GM21381 (cell line): ENCODE data around the gene NCBP2L.
A peak's percentile ranks its signal among the peaks of the same experiment; 100 is the strongest.
"Not testable (repeated sequence)": the region's sequence is repeated elsewhere in the genome, so short reads cannot be mapped to it uniquely, and the experiment has no call there.

Experiments
- ATAC-seq: cut with Tn5 transposase; IDR thresholded peaks from one replicate; pipeline ENCODE4 v1.9.1; 2021; ENCODE audit warnings: mild to moderate bottlenecking, moderate library complexity; ENCODE audit not compliant: unreplicated experiment

NCBP2L gene

DNA sequence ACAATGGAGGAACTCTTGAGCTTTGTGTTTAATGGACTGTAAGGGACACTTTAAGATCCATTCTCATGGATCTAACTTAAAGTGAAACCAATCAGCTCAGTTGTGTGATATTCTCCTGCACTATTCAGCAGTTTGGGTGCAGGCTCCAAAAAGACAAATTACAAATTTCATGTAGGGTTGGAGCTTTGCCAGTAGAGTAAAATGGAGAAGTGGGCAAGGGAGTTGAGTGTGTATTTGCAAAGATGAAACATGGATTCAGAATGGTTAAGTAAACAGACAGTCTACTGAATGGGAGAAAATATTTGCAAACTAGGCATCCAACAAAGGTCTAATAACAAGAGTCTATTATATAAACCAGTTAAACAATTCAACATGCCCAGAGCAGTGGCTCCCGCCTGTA is 26.9 kb downstream of the NCBP2L start:
- no peak for ATAC-seq

DNA sequence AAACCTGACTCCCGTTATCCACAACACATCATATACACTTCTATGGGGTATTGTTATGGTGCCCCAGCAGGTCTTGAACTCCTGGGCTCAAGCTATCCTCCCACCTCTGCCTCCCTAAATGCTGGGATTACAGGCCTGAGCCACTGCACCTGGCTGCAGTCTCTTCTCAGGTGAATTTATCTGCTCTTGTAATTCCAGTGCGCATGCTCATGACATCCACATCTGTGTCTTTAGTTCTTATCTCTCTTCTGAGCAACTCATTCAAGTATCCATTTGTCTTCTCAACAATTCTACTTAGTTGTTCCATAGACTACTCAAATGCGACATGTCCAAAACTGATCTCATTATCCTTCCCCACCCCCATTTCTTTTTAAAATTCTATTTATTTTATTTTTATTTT is 27.6 kb downstream of the NCBP2L start:
- ATAC-seq, result no peak

GRCh38 chrX:107810053-107810452 is 32.5 kb downstream of the NCBP2L start:
- not testable (repeated sequence) for ATAC-seq

DNA sequence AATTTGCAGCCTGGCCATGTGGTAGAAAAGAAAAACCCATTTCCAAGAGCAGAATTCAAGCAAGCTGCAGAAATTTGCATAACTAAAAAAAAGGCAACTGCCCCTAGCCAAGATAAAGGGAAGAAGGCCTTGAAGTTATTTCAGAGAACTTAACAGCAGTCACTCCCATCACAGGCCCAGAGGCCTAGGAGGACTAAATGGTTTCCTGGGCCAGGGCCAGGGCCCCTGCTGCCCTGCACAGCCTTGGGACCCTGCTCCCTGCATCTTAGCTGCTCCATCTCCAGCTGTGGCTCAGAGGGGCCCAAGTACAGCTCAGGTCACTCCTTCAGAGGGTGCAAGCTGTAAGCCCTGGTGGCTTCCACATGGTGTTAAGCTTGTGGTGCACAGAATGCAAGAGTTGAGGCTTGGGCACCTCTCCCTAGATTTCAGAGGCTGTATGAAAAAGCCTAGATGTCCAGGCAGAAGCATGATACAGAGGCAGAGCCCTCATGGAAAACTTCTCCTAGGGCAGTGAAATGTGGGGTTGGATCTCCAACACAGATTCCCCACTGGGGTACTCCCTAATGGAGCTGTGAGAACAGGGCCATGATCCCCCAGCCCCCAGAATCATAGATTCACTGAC is 41.5 kb downstream of the NCBP2L start:
- no peak for ATAC-seq

- ATAC-seq, result no peak
Measured at GRCh38 chrX:107823042-107823441, 45.5 kb downstream of the NCBP2L start.

- no peak for ATAC-seq
Measured at GRCh38 chrX:107823456-107823855, 45.9 kb downstream of the NCBP2L start.

- peak; percentile 44 for ATAC-seq
Measured at GRCh38 chrX:107825698-107826237, 48.2 kb downstream of the NCBP2L start, which contains the start of gene MID2. Gene MID2 (plus strand): TSS chrX:107825866. CDS start chrX:107826427, 561 bp downstream.

- ATAC-seq, result peak; percentile 60
Measured at GRCh38 chrX:107826238-107827029, 48.9 kb downstream of the NCBP2L start.

GRCh38 chrX:107827030-107827831 is 49.7 kb downstream of the NCBP2L start:
- no peak for ATAC-seq

DNA sequence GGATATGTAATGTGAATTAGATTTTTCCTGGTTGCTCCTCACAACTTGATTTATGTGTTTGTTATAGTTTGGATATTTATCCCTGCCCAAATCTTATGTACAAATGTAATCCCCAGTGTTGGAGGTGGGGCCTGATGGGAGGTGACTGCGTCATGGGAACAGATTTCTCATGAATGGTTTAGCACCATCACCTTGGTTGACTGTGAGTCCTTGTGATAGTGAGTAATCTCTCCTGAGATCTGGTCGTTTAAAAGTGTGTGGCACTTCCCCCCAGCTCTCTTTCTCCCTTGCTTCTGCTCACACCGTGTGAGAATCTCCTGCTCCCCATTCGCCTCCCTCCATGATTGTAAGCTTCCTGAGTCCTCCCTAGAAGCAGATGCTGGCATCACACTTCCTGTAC is 50.3 kb downstream of the NCBP2L start:
- no peak for ATAC-seq

GRCh38 chrX:107829878-107830277 is 52.3 kb downstream of the NCBP2L start:
- ATAC-seq, result no peak

- ATAC-seq, result no peak
Measured at GRCh38 chrX:107831071-107831730, 53.7 kb downstream of the NCBP2L start.

DNA sequence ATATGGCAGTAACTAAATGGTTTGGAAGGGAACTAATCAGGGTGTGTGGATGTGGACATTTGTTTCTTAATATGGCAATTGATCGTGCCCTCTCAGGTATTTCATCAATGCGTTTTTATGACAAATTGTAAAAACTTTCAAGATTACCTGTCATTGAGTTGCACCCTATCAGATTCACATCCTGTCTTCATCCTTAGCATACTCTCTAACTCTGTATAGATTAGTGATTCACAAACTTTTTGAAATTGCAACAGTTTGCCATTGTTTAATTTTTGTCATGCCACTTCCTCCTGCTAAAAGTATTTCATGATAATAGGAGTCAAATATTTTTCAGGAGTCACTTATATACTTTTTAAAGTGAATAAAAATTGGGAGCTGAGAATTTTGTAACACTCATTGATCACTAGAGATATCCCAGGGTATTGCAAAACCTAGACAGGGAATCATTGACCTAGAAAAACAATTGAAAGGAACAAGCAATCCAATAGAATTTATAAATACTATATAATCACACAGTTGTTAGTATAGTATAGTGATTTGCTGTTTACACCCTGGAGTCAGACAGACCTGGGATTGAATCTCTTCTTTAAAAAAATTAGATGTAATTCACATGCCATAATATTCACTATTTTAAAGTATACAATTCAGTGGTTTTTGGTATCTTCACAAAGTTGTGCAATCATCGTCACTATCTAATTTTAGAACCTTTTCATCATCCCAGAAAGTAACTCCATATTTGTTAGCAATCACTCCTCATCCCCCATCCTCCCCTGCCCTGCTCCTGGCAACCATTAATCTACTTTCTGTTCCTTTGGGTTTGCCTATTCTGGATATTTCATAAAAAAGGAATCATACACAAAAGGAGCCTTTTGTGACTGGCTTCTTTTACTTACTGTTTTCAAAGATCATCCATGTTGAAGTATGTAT is 57.0 kb downstream of the NCBP2L start:
- ATAC-seq, result no peak

- no peak for ATAC-seq
Measured at GRCh38 chrX:107836958-107837357, 59.4 kb downstream of the NCBP2L start.

DNA sequence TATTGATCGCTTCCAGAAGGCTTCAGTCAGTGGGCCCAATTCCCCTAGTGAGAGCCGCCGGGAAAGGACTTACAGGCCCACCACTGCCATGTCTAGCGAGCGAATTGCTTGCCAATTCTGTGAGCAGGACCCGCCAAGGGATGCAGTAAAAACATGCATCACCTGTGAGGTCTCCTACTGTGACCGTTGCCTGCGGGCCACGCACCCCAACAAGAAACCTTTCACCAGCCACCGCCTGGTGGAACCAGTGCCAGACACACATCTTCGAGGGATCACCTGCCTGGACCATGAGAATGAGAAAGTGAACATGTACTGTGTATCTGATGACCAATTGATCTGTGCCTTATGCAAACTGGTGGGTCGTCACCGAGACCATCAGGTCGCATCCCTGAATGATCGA is 63.4 kb downstream of the NCBP2L start:
- no peak for ATAC-seq

- no peak for ATAC-seq
Measured at GRCh38 chrX:107842715-107843400, 65.3 kb downstream of the NCBP2L start.
